ENCODE data around the gene PMM2. TPM values are rescaled to one million over a fixed set of nuclear protein-coding genes. Genes with fewer than 3 reads are reported as not detected.

The PMM2 gene
- total RNA-seq, 3 donors from 2014 or later: 46.4 to 77.9 (median 74.9) TPM

DNA sequence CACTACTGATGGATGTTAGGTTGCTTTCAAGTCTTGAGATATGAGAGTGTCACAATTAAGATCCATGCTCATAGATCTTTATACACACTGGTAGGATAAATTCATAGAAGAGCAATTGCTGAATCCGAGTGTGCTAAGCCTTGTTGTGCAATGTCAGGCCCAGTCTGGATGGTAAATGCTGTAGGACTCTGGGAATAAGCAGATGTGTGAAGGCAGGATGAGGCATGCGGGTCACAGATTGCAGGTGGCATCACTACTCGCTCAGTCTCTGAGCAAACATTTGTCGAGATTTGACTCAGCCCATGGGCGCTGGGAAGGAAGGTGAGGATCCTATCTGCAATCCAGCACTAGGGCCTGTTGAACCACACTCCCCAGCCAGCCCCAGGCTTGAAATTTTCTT is 40.9 kb upstream of the PMM2 start:
- no peaks in the 10 kb centered on the region for H3K4me1 ChIP-seq (ENCODE audit: low read depth)
- H3K36me3 ChIP-seq (ENCODE audit: low read depth): no peaks in the 10 kb centered on the region
- DNase-seq (no peak), ATAC-seq (no peak)
- intact Hi-C loops (cut with DNase I, micrococcal nuclease): no loop called here
- TF ChIP-seq, protein P1, sequence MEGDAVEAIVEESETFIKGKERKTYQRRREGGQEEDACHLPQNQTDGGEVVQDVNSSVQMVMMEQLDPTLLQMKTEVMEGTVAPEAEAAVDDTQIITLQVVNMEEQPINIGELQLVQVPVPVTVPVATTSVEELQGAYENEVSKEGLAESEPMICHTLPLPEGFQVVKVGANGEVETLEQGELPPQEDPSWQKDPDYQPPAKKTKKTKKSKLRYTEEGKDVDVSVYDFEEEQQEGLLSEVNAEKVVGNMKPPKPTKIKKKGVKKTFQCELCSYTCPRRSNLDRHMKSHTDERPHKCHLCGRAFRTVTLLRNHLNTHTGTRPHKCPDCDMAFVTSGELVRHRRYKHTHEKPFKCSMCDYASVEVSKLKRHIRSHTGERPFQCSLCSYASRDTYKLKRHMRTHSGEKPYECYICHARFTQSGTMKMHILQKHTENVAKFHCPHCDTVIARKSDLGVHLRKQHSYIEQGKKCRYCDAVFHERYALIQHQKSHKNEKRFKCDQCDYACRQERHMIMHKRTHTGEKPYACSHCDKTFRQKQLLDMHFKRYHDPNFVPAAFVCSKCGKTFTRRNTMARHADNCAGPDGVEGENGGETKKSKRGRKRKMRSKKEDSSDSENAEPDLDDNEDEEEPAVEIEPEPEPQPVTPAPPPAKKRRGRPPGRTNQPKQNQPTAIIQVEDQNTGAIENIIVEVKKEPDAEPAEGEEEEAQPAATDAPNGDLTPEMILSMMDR (IDR thresholded peaks at IDR 0.05): no peak
- no peak overlapping the region for H3K4me3 ChIP-seq
- no peaks in the 10 kb centered on the region for H3K9me3 ChIP-seq

DNA sequence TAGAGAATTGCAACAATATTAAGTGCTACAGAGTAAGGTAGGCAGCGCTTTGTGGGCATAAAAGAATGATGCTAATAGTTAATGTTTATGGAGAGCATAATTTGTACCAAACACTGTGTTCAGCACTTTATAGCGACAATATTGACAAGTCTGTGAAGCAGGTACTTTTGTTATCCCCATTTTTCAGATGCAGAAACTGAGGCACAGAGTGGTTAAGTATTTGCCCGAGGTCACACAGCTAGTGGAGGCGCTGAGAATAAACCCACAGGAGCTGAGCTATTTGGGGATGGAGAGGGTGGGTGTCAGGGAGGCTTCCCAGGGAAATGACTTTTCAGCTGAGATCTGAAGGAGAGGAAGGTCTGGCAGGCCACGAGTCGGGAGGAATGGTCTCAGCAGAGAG is 39.6 kb upstream of the PMM2 start:
- ATAC-seq (no peak), DNase-seq (no peak)
- intact Hi-C loops (cut with DNase I, micrococcal nuclease): no loop called here
- Histone ChIP-seq H3K4me3 (no peak overlapping the region), H3K4me1 (ENCODE audit: low read depth) (no peaks in the 10 kb centered on the region), H3K36me3 (ENCODE audit: low read depth) (no peaks in the 10 kb centered on the region), H3K9me3 (no peaks in the 10 kb centered on the region)
- TF ChIP-seq, protein P1 (IDR thresholded peaks at IDR 0.05): no peak

DNA sequence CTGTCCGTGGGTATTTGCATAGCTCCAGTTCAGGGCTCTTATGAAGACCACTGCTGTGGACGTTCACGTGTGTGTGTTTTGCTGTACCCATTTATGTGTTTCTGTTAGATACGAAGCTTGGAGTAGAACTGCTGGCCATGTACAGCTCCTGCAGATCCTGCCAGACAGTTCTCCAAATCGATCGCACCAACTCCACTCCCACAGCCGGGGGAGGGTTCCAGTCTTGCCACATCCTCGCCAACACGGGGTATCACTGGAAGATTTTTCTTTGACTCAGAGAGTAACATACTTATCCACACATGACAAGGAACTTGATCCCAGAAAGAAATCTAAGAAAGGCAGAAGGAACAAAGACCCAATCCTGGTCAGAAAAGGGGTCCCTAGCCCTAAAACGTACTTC is 37.6 kb upstream of the PMM2 start:
- no peak for ATAC-seq
- no peaks in the 10 kb centered on the region for H3K4me1 ChIP-seq (ENCODE audit: low read depth)
- intact Hi-C loops (cut with DNase I, micrococcal nuclease): no loop called here
- TF ChIP-seq, protein P1 (IDR thresholded peaks at IDR 0.05): no peak
- no peak for DNase-seq
- no peaks in the 10 kb centered on the region for H3K9me3 ChIP-seq
- H3K36me3 ChIP-seq (ENCODE audit: low read depth): no peaks in the 10 kb centered on the region
- H3K4me3 ChIP-seq: no peak overlapping the region

DNA sequence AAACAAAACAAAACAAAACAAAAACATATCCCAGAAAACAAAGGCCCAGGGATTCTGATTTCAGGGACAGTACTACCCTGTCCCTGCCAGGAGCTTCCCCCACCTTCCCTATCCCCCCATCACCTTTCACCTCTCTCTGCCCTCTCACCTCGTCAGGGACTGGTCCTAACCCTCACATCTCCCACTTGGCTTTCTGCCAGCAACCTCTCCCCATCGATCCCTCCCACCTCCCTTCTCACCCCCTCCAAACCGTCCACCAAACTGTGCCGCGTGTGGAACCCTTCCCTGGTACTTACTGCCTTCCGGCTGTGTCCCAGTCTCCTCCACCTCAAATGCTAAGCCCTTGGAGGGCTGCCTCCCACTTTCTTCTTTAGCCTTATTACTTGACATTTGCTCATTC is 36.6 kb upstream of the PMM2 start:
- Histone ChIP-seq H3K4me3 (no peak overlapping the region), H3K4me1 (ENCODE audit: low read depth) (no peaks in the 10 kb centered on the region), H3K9me3 (no peaks in the 10 kb centered on the region), H3K36me3 (ENCODE audit: low read depth) (no peaks in the 10 kb centered on the region)
- ATAC-seq: no peak
- DNase-seq: no peak
- TF ChIP-seq, protein P1 (IDR thresholded peaks at IDR 0.05): no peak
- intact Hi-C loops (cut with DNase I, micrococcal nuclease): no loop called here

DNA sequence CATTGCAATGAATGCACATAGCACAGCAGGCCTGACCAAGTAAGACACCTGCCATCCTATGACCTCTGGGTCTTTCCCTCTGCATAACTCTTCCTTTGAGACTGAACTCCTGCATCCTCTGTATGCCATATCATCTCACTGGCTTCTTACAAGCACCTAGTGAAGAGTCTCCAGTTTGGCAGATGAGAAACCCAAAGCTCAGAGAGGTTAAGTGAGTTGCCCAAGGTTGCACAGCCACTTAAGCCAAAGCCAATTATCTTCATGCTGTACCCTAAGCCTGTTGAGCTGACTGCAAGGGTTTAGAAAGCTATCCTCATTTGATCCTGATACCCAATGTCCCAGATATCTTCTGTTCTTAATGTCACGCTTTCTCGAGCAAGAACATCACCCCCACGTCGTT is 35.4 kb upstream of the PMM2 start:
- Histone ChIP-seq H3K4me3 (no peak overlapping the region), H3K9me3 (no peaks in the 10 kb centered on the region), H3K4me1 (ENCODE audit: low read depth) (no peaks in the 10 kb centered on the region), H3K36me3 (ENCODE audit: low read depth) (no peaks in the 10 kb centered on the region)
- intact Hi-C loops (cut with DNase I, micrococcal nuclease): no loop called here
- no peak for DNase-seq
- TF ChIP-seq, protein P1 (IDR thresholded peaks at IDR 0.05): no peak
- no peak for ATAC-seq

DNA sequence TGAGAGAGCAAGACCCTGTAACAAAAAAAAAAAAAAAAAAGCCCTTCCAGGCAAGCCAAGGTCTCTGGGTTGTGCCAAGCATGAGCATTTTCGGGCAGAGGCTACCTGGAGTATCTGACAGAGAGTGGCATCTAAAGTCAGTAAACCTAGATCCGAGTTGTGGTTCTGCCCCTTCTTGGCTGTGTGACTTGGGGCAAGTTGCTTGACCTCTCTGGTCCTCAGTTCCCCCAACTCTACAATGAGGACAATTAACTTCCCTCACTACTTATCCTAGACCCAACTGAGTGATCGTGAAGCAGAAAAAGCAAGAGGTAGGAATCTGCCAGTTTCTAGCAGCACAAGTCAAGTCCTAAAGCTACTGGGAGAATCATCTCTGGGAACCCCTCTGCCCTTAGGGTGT is 34.6 kb upstream of the PMM2 start:
- TF ChIP-seq, protein P1 (IDR thresholded peaks at IDR 0.05): no peak
- intact Hi-C loops (cut with DNase I, micrococcal nuclease): no loop called here
- H3K4me1 ChIP-seq (ENCODE audit: low read depth): no peaks in the 10 kb centered on the region
- H3K36me3 ChIP-seq (ENCODE audit: low read depth): no peaks in the 10 kb centered on the region
- DNase-seq (no peak), ATAC-seq (no peak)
- H3K4me3 ChIP-seq: no peak overlapping the region
- H3K9me3 ChIP-seq: no peaks in the 10 kb centered on the region
